Colon (tissue), 2 donors: ENCODE data around the gene BCL7A.
"Not testable (repeated sequence)": the region's sequence is repeated elsewhere in the genome, so short reads cannot be mapped to it uniquely, and the experiment has no call there.

ENCODE experiments used
- FAIRE-seq: peaks from 2 replicates; lab custom pipeline; 2012; peaks lifted over from hg19 to GRCh38; lab: Jason Lieb, UNC
- donor health status: control.
- donor health status: control.

The BCL7A gene

DNA sequence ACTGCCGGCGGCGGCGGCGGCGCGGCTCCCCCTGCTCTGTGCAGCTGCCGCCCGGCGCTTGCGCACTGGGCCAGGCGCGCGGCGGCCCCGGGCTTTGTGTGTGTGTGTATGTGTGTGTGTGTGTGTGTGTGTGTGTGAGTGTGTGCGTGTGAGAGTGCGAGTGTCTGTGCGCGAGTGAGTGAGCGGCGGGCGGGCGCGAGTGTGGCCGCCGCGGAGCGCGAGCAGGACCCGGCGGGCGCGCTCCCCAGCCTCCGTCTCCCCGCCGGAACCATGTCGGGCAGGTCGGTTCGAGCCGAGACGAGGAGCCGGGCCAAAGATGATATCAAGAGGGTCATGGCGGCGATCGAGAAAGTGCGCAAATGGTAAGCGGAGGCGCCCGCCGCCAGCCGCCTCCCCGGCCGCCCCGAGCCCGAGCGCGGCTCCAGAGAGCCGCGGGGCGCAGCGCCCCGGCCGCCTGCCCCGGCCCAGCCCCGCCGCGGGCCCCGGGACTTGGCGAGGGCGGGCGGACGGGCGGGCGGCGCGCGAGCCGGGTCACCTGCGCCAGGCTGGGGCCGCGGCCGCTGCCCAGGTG is at the start of gene BCL7A:
TSS of gene BCL7A (plus strand) at position 63 of the 571 bp plus-strand sequence. CDS start at position 271, 208 bp downstream.
- no peak for FAIRE-seq

DNA sequence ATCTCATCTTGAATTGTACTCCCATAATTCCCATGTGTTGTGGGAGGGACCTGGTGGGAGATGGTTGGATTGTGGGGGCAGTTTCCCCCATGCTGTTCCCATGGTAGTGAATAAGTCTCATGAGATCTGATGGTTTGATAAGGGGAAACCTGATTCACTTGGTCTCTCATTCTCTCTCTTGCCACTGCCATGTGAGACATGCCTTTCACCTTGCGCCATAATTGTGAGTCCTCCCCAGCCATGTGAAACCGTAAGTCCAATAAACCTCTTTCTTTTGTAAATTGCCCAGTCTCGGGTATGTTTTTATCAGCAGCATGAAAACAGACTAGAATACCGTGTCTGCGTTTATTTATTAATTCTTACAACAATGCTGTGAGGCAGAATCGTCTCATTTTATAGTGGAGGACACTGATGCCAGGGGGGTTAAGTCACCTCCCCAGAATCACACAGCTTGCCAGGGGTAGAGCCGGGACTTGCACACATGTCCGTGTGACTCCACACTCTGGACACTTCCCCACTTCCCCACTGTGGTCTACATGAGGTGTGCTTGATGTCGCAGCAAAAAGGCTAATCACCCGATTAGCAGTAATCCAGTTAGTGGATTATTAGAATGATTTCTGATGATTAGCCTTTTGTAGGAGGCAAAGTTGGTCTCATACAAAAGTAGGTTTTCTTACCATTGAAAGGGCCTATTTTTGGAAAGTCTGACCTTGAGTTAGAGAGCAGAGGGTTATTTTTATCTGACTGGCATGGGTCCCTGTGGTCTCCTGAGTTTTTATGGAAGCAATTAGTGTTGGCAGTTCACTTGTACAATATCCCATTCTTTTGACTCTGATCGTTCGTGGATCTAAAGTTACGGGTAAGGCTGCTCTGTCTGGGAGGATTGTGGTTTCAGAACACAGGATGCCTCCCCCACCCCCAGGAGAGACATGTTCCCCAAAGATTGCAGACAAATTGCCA is 47.4 kb upstream of the BCL7A start:
- no peak for FAIRE-seq

DNA sequence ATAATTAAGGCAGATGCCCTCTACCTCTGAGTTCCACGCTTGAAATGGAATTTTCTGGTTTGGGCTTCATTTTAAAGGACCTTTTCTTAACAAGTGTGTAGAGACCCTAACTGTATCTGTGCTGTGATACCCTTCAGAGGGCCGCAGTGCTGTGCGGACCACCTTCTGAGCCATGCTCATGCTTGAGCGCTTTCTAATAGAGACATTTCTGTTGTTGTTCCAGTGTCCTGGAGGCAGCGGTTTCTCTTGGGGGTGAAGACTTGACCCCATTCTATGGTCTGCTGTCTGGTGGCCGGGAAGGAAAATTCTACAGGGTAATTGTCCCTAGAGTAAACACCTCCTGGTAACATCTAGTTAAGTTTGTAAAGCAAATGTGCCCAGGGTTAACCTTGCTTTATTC is 46.7 kb upstream of the BCL7A start:
- no peak for FAIRE-seq

DNA sequence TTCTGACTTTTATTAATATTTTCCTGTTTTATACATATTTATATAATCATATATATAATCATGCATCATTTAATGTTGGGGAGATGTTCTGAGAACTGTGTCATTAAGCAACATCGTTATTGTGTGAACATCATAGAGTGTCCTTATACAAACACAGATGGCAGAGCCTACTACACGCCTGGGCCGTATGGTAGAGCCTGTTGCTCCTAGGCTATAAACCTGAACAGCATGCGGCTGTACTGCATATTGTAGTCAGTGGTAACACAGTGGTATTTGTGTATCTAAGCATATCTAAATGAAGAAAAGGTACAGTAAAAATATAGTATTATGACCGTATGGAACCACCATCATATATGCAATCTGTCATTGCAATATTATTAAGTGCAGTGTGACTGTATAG is 44.7 kb upstream of the BCL7A start:
- FAIRE-seq = no peak

DNA sequence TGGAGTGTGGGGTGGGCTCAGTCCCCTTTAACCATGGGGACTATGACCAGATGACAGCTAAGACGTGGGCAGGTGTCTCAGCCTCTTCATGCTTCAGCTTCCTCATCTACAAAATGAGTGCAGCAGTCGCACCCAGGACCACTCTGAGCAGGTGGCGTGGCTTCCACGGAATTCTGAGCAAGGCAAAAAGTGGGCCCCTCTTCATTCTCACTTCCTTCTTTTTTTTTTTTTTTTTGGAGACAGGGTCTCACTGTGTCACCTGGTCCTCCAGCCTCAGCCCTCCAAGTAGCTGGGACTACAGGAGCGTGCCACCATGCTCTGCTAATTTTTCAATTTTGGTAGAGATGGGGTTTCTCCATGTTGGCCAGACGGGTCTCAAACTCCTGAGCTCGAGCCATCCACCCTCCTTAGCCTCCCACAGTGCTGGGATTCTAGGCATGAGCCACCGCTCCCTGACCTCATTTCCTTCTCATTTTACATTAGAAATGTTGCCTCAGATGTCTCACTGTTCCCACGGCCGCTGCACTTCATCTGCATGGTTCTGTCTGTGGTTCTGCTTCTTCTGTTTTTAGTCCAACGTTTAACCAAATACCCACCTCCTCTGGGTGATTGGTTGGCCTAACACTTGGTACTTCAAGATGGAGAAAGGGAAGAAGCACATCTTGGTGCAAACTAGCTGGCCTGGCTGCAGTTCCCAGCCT is 41.3 kb upstream of the BCL7A start:
- FAIRE-seq = no peak

DNA sequence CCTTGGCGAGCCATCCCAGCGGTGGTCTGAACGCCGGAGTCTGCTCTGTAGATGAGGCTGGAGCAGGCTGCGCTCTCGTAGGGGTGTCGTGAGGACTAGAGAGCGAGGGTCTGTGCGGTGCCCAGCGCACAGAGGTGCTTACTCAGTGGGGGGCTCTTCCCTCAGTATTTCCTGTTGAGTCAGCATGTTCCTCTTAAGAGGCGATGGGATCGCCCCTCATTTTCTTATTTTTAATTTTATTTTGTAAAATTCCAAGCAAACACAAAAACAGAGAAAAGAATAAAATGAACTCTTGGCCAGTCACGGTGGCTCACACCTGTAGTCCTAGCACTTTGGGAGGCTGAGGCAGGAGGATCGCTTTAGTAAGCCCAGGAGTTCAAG is 40.8 kb upstream of the BCL7A start:
- no peak for FAIRE-seq

DNA sequence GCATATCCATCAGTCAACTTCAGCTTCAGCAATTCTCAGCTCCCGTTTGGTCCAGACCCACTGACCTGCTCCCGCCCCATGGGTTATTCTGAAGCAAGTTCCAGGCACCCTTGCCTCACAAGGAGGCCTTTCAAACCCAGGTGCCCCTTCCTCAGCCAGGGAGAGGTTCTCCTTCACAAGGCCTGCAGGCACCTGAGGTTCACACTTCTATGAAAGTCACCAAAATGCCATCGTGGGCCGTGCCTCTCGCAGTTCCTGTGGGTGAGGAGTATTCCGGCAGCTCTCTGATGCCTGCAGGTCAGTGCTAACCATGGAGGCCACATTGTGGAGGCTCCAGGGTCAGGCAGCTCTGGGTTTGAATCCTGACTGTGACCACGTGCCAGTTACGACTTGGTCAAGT is 40.2 kb upstream of the BCL7A start:
- no peak for FAIRE-seq

DNA sequence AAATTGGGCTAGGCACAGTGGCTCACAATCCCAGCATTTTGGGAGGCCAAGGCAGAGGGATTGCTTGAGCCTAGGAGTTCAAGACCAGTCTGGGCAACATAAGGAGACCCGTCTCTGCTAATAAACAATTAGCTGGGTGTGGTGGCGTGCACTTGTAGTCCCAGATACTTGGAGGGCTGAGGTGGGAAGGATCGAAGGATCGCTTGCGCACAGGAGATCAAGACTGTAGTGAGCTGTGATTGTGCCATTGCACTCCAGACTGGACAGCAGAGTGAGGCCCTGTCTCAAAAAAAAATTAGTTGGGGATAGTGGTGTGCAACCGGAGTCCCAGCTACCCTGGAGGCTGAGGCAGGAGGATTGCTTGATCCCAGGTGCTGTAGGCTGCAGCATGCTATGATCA is 38.7 kb upstream of the BCL7A start:
- no peak for FAIRE-seq

DNA sequence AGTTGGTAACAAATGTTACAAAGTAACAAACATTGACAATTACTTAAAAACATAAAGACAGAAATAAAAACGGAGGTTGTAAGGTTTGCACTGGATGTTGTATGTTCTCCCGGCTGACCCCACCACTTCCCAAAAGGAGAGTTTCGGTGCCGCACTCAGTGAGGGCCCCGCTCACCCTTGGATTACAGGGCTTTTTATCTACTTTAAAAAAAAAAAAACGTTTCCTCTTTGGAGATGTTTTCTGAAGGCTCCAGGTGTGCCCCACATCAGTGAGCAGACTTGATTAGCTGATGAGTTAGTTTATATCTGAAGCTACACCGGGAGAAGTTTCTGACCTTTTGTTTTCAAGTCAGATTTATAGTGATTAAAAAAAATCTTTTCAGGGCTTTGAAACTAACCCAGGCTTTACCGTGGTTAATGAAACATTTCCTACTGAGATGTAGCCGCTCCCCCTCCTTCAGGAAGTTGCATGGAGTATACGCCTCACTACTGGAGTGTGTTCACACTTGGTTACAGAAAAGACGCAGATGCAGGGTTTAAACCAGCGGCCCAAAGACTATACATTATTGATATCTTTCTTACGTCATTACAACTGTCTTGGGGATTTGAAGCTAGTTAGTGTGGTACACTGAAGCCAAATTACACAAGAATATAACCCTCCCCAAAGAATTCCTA is 38.0 kb upstream of the BCL7A start:
- FAIRE-seq = no peak

DNA sequence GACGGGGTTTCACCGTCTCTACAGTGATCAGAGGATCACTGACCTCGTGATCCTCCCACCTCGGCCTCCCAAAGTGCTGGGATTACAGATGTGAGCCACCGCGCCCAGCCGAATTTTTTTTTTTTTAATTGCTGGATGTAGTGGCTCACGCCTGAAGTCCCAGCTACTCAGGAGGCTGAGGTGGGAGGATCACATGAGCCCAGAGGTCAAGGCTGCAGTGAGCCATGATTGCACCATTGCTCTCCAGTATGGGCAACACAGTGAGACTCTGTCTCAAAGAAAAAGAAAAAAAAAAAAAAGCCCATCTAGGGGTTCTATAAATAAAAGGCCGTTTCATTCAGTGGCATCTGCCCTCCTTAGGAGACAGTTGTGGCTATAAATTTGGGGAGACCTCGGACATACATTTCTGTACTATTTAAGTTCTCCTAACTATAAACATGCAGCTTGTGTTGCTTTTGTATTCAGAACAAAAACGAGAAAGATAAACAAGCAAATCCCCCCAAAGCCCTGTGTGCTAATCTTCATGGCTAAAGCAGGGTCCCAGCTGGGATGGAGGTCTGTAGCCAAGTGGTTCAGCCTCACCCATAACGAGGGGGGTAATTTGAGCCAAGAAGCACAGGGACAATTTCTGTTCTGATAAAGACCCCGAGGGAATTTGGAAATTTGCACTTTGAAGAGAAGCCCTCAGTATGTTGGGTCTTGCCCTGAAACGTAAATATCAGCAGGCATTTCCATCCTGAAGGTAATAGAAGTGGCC is 35.0 kb upstream of the BCL7A start:
- no peak for FAIRE-seq

DNA sequence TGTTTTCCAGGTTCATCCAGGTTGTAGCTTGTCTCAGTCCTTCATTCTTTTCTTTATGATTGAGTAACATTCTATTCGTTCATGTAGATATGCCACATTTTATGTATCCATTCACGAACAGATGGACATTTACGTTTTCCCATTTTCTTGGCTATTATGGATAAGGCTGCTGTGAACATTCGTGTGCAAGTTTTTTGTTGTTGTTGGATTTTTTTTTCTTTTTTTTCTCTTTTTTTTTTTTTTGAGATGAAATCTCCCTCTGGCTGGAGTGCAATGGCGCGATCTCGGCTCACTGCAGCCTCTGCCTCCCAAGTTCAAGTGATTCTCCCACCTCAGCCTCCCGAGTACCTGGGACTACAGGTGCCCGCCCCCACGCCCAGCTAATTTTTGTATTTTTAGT is 33.2 kb upstream of the BCL7A start:
- not testable (repeated sequence) for FAIRE-seq

DNA sequence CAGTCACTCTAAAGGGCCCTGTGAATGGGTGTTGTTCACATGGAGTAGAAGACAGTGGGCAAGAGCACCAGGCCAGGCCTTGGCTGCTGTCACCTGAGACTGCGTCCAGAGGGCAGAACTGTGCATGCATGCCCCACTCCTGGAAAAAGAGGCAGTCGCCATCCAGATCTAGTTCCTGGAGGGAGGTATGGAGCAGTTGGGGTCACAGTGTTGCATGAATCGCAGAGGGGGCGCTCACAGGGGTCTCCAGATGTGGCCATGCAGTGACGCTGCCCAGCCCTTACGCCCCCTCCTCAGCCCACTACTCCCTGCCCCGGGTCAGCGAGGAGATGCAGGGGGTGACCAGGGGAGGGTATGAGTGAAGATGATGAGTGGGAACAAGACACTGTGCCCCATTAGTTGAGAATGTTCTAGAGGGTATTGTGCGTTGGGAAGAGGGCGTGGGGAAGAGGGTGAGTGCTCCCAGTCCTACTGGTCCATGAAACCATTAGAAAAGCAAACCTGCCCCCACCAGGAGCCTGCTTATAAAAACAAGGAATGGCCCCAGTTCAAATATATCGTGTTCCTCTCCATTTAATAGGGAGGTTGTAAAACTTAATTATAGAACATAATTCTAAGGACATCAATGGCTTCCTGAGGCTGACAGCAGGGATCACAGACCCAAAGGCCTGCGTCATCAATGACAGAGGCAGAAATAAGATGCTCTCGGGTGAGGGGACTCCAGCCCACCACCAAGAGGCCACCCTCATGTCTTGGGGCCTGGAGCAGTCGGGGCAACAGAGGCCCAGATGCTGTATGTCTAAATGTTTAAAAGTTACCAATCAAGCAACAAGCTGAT is 32.2 kb upstream of the BCL7A start:
- no peak for FAIRE-seq

DNA sequence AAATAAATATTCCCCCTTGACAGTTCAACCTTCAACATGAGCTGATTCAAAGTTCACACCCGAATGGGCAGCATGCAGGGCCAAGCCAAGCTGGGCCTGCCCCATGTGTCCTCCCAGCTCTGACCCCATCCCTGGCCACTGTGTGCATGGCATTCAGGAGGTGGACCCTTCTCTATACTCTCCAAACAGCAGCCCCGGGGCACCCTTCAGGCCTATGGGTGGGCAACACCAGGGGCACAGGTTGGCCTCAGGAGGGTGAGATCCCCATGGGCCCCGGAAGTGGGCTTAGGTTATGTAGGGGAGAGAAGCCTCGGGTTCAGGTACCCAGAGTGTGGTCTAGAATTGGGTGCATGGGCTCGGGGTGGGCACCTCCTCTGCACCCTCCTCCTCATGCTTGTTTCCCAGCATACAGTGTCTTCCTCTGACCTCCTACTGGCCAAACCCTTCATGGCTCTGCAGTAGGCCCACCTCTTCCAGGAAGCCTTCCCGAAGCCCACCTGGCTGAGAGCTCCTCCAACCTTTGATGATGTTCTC is 31.5 kb upstream of the BCL7A start:
- FAIRE-seq = no peak

DNA sequence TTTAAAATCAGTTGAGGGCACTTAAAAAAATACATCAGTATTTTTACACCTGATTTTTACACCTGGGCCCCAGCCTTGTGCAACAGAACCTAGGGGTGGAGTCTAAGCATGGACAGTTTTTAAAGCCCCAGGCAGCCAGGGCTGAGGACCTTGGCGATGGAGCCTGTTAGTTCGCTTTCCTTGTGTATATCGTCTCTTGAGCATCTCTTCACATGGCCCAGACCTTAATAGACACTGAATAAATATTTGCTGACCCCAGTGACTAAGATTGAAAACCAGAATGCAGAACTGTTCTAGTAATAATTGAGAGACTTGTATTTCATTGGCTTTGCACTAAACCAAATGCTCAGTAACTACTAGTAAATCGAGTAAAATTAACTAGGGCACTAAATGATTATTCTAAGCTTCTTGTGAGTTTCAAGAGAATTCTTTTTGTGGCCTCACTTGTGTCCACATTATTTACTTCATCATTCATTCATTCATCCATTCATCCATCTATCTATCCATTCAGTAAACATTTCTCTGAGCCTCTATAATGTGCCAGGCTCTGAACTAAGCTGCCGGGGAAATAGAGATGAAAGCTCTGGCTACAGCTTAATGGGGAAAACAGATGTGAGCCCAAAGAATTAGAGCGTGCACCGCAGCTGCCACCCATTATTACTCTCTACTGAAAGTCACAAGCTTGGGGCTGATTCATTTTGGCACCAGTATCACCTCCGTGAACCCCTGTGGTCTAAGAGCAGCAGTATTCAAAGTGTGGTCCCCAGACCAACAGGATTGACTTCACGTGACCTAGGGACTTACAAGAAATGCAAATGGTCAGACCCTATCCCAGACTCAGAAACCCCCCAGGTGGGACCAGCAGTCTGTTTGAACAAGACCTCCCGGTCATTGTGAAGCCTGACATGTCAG is 30.7 kb upstream of the BCL7A start:
- FAIRE-seq = no peak

DNA sequence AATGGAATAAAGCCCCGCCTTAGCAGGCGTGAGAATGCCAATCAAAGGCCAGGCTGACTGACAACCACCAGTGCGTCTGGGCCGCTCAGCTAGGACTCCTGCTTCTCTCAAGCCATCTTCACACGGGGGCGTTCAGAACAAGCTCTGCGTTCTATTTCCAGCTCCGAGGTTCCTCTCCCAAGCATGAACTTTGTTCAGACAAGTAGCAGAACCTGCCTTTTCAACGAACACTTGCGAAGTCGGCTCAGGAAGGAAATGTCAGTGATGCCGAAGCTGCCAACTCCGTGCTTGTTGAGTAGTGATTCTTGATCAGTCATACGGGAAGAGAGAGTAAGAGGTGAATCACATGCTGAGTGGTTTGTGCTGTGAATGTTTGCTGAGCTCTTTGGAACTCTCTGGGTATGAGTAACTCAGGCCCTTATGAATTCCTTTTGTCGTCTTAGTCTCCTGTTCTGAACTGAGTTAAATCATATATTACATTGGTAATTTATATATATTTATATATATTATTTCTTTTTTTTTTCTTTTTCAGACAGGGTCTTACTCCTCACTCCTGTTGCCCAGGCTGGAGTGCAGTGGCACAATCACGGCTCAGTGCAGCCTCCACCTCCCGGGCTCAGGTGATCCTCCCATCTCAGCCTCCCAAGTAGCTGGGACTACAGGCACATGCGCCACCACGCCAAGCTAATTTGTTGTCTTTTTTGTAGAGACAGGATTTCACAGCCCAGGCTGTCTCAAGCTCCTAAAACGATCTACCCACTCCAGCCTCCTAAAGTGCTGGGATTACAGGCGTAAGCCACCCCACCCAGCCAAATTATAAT is 29.4 kb upstream of the BCL7A start:
- no peak for FAIRE-seq

DNA sequence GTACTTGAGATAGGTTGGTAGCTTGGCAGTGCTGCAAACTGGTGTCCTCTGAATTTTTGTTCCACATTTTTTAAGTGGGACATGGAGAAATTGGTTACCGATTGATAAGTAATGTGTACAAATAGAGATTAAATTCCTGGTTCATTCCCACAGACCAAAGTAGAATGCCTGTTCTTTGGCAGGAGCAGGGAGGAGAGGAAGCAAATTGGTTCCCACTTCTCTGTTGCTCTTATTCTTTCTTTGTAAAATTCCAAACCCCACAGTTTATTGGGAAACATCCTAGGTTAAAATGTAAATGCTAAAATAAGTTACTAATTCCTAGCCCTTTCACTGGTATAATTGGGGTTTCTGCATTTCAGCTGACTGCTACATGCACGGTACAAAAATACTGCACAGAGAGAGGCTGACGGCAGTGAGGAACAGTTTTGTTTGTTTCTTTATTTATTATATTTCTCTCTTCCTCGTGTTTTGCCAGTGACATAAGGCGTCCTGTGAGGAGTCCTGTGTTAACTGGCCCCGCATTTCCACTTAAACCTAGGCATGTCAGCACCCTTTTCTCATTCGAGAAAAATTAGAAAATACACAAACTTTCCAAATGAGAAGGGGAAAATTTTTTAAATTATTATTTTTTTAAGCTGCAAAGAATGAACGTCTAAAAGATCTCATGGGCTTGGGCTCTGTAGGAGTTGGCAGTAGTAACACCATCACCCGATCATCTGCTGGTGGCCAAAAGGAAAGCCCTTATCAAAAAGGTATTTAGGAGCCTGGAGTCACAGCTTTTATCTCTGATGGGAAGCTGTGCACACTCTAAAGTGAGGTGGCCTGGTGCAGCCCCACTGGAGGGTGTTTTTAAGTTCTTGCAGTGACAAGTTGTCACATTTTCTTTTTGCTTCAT is 25.4 kb upstream of the BCL7A start:
- FAIRE-seq = no peak

DNA sequence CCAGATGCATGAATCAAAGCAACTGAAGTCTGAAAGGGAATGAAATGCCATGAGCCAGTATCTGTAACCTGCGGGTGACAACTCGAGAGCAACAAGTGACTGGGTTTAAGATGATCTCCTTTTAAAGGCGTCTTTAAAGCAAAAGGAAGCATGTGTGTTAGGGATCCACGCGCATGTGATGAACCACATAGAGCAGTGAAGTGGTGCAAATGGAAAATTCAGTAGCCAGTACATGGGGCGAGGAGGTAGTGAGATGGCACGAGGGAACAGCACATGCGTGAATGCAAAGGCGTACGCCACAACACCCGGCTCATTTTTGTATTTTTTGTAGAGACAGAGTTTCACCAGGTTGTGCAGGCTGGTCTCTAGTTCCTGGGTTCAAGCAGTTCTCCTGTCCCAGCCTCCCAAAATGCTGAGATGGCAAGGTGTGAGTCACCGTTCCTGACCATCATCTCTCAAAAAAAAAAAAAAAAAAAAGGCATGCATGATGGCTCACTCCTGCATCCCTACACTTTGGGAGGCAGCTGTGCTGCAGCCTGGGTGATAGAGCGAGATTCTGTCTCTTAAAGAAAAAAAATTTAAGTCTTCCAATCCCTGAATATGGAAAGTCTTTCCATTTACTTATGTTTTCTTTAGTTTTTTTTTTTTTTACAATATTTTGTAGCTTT is 24.6 kb upstream of the BCL7A start:
- FAIRE-seq = no peak
